ENCODE measurements around the gene MPI.
"Not testable (repeated sequence)": the region's sequence is repeated elsewhere in the genome, so short reads cannot be mapped to it uniquely, and the experiment has no call there.

MPI gene

GRCh38 chr15:74891469-74891868 is 1.6 kb downstream of the MPI start:
- no peak for DNase-seq (ENCODE audit: low spot score)

DNA sequence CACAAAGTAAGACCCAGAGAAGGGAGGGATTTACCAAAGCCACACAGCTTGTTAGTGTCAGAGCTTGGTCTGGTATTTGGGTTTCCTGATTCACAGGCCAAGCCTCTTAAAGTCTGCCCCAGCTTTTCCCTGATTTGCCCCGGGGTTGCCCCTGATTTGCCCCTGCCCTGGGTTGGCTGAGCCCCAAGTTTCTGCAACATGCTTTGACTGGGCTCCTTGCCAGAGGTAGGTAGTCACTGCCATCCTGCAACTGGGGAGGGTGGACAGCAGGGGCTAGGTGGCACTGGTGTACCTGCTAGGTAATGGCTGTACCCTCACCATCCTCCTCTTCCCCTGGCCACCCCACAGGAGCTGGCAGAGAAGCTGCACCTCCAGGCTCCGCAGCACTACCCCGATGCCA is 2.5 kb downstream of the MPI start:
- no peak for DNase-seq (ENCODE audit: low spot score)

DNA sequence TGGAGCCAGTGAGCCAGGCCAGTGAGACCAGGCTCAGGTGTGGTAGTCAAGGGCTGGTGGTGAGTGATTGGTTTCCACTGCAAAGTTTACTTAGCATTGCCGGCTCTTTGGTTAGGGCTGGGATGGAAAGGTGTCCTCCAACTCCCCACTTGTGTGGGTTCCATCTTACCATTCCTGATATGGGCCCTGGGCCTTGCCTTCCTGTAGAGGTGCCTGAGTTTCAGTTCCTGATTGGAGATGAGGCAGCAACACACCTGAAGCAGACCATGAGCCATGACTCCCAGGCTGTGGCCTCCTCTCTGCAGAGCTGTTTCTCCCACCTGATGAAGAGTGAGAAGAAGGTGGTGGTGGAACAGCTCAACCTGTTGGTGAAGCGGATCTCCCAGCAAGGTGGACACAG is 3.1 kb downstream of the MPI start:
- no peak for DNase-seq (ENCODE audit: low spot score)

DNA sequence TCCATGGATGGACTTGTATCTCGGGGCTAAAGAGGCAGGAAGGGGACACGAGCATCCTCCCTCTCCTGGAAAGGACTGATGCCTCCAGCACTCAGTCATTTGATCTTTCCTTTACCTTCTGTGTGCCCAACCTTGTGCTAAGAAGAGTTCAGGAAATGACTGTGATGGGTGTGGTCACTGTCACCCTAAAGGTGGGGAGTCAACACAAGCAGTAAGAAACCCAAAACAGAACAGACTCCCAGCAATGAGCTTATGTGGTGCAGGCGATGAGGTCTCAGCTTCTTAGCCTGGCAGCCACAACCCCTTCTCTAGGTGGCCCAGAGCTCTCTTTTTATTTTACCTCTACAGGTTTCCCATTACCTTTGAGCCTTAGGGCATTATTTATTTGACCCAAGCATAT is 3.8 kb downstream of the MPI start:
- DNase-seq (ENCODE audit: low spot score) = no peak

- DNase-seq (ENCODE audit: low spot score) = not testable (repeated sequence)
Measured at GRCh38 chr15:74894383-74894782, 4.5 kb downstream of the MPI start.

GRCh38 chr15:74895830-74896229 is 6.0 kb downstream of the MPI start:
- no peak for DNase-seq (ENCODE audit: low spot score)

DNA sequence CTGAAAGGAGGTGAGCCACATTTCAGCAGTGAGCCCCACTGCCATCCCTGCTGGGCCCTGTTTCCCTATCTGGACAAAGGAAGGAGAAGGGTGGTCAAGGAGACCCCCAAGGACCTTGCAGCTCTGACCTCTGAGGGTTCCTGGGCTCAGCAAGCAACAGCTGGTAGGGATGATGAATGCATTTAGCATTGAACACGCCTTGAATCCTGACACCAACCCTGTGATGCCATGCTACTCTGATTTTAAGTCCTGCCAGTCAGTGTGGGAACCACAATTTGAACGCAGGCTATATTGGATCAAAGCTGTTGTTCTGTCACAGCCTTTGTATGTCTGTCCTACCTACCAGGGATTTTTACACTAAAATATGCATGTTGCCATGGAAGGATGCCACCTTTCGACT is 6.5 kb downstream of the MPI start:
- no peak for DNase-seq (ENCODE audit: low spot score)

- DNase-seq (ENCODE audit: low spot score) = no peak
Measured at GRCh38 chr15:74897300-74897701, 7.5 kb downstream of the MPI start.

DNA sequence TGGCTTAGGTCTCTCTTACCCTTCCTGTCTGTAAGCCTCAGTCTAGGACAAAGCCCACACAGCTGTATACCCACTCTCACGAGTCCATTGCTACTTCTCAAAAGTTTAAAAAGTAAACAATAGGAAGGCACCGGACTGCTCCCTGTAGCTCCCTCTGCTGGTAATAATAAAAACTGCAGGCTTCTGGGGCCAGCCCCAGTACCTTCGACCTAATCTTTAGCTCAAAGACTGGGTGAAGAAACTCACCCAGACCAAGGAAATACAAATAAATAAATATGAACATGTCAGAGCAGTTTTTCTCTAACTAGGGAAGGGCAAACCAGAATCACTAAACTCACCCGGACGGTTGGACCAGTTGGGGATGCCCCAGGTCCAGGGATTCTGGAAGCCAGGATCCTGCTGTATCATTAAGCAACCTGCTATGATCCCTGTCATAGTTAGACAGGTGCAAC is 11.8 kb downstream of the MPI start:
- peak; percentile 38 for DNase-seq (ENCODE audit: low spot score)

GRCh38 chr15:74902295-74903075 is 12.6 kb downstream of the MPI start:
- DNase-seq (ENCODE audit: low spot score) = no peak

GRCh38 chr15:74903676-74904075 is 13.8 kb downstream of the MPI start:
- no peak for DNase-seq (ENCODE audit: low spot score)

GRCh38 chr15:74904190-74904805 is 14.5 kb downstream of the MPI start:
- DNase-seq (ENCODE audit: low spot score) = no peak

GRCh38 chr15:74906067-74906449 is 16.2 kb downstream of the MPI start:
- peak; percentile 49 for DNase-seq (ENCODE audit: low spot score)

- peak; percentile 92 for DNase-seq (ENCODE audit: low spot score)
Measured at GRCh38 chr15:74906450-74907162, 16.8 kb downstream of the MPI start, which contains the start of gene FAM219B. Gene FAM219B, minus strand, starts transcription at chr15:74906851. Its CDS starts 51 bp downstream, at chr15:74906800.

DNA sequence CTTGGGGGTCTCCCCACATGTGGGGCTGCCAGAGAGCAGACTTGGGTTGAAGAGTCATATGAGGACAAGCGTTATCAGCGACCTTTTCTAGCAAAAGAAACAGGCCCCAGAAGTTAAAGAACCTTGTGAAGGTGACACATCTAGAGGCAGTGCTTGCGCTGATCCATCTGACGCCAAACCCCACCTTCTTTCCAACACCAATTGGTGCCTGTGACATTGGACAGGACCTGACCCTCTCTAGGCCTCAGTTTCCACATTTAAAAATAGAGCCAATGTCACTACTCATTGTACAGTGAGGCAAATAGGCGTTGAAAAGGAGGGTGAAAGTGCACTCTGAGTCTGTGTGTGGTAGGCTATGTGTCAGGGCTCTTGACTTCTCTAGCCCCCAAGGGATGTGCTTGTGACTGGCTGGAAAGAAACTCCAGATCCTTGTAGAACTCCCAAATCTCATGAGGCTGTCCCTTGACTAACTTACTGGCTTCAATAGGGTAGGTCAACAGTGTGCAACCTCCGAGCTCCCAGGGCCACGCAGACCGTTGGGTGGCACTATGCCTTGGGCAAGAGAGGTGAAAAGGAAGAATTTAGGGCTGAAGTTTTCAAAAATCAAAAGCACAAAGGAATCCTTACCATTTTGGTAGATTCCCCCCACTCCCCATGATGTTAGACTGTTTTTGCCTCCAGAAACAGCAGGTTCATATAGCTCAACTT is 17.5 kb downstream of the MPI start:
- DNase-seq (ENCODE audit: low spot score) = no peak

GRCh38 chr15:74908635-74909034 is 18.8 kb downstream of the MPI start:
- DNase-seq (ENCODE audit: low spot score) = no peak

- no peak for DNase-seq (ENCODE audit: low spot score)
Measured at GRCh38 chr15:74913041-74913440, 23.2 kb downstream of the MPI start.

- DNase-seq (ENCODE audit: low spot score) = not testable (repeated sequence)
Measured at GRCh38 chr15:74913799-74914198, 24.0 kb downstream of the MPI start.

DNA sequence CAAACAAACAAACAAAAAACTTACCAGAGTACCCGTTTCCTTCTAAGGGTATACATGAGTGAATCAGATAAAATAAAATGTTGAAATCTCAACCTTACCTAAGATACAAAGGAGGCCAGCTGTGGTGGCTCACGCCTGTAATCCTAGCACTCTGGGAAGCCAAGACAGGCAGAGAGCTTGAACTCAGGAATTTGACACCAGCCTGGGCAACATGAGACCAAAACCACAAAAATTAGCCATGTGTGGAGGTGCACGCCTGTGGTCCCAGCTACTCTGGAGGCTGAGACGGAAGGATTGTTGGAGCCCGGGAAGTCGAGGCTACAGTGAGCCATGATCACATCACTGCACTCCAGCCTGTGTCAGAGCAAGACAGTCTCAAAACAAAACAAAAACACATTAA is 27.8 kb downstream of the MPI start:
- DNase-seq (ENCODE audit: low spot score) = no peak

- DNase-seq (ENCODE audit: low spot score) = no peak
Measured at GRCh38 chr15:74920456-74920855, 30.6 kb downstream of the MPI start.

DNA sequence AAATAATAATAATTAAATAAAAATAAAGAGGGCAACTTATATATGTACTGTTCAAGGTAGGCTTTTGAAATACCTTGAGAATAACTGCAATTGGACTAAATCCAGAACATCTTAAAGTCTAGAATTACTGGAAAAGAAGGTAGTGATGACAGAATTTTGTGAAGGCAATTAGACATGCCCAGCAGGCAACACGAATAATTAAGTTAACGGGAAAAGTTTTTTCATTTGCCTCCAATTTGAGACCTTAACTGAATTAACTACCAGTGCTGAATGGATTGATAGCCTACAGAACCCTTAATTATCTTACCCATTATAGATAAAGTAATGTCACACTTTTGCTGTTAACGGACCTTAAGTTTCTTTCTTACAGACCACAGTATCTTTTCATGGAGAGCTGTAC is 34.7 kb downstream of the MPI start:
- no peak for DNase-seq (ENCODE audit: low spot score)

DNA sequence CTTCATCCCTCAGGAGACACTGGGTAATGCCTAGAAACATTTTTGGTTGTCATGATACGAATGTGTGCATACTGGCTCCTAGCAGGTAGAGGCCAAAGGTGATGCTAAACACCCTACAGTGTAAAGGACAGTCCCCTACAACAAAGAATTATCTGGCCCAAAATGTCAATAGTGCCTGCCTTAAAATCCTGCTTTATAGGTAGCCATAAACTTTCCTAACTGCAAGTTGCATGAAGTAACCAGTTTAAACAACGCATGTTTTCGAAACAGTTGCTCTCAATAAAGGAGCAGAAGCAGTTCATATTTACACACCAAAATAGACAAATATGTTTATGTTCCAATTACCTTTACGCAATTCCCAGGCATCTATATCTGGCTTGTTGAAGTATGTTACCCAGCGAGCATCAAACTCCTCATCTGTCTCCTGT is 38.9 kb downstream of the MPI start:
- no peak for DNase-seq (ENCODE audit: low spot score)

Measured in Ammon's horn (tissue), 1 donor.